ENCODE data around the gene MMRN2. TPM values are rescaled to one million over a fixed set of nuclear protein-coding genes. Genes with fewer than 3 reads are reported as not detected.

The MMRN2 gene
- total RNA-seq, 1 experiment from 2014 or later = 8.3 TPM

DNA sequence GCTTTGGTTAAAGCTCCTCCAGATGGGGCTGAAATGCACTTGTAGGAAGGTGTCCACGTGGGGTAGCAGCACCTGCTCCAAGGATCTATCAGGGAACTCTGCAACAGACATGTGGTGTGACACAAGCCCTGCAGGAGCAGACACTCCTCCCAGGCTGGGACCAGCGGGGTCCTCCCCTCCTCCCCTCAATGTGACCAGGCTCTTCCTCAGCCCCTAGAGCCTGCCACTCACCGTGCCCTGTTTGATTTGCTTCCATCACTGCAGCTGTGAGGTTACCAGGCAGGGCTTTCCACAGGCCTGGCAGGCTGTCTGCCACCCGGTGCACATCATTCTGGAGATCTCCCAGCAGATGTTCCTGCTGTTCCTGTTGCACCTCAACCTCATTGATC, 13.4 kb downstream of the MMRN2 start:
- H3K4me3 ChIP-seq (replicated peaks in 1 of 2; ENCODE audit: low read depth in 1 of 2, low read length in 2 of 2) = no peak overlapping the region
- BruUV-seq (replicated peaks) = no TSS peak
- ChIA-PET CTCF (interaction anchor here (1.0 kb wide), 1 partner anchor 26 kb away, joined by 3 read pairs; no protein-coding TSS in a partner anchor), RAD21 (ENCODE audit: low non-redundant PET in 1 of 2, low total read pairs in 2 of 2, uncharacterized antibody in 2 of 2, unreplicated experiment in 2 of 2) (no interaction called here), POLR2A (interaction anchor here (0.5 kb wide), 1 partner anchor 21 kb away, joined by 3 read pairs; no protein-coding TSS in a partner anchor)
- H3K27ac ChIP-seq (ENCODE audit: low read depth, low read length) = no peak overlapping the region
- DNase-seq (ENCODE audit: low read depth, low spot score) = no peak
- H3K79me2 ChIP-seq (ENCODE audit: insufficient read depth, low read length) = no peaks in the 10 kb centered on the region
- no peak overlapping the region for H3K9ac ChIP-seq (ENCODE audit: low read length)
- intact Hi-C loops (cut with micrococcal nuclease) = no loop called here
- no peaks in the 10 kb centered on the region for H3K36me3 ChIP-seq (ENCODE audit: control insufficient read depth in 1 of 2, insufficient read depth in 2 of 2, low read length in 2 of 2)
- H4K20me1 ChIP-seq (ENCODE audit: insufficient read depth) = no peaks in the 10 kb centered on the region
- H3K9me2 ChIP-seq (ENCODE audit: insufficient read depth) = no peaks in the 10 kb centered on the region
- H3K9me3 ChIP-seq (ENCODE audit: control insufficient read depth in 1 of 2, insufficient read depth in 1 of 2, low read depth in 1 of 2, low read length in 2 of 2) = no peaks in the 10 kb centered on the region
- no peaks in the 10 kb centered on the region for H3K27me3 ChIP-seq (ENCODE audit: insufficient read depth, low read length)
- peaks cover 0 to 22% of the 10 kb centered on the region in 2 experiments; a peak in 3 of 4 replicates for H3K4me1 ChIP-seq (ENCODE audit: control insufficient read depth in 1 of 2, insufficient read depth in 2 of 2, low read length in 2 of 2)
- no peak for TF ChIP-seq POLR2AphosphoS5 (IDR thresholded peaks at IDR 0.05; ENCODE audit: low read depth, low read length)
- TF ChIP-seq EZH2phosphoT487 (IDR thresholded peaks at IDR 0.05; ENCODE audit: borderline replicate concordance) = no peak
- TF ChIP-seq, protein P1, sequence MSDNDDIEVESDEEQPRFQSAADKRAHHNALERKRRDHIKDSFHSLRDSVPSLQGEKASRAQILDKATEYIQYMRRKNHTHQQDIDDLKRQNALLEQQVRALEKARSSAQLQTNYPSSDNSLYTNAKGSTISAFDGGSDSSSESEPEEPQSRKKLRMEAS (IDR thresholded peaks at IDR 0.05) = no peak
- no peak for ATAC-seq
- H2AFZ ChIP-seq (ENCODE audit: low read depth, low read length, poor library complexity, severe bottlenecking) = no peak overlapping the region
- H3K4me2 ChIP-seq (ENCODE audit: low read length) = no peak overlapping the region

DNA sequence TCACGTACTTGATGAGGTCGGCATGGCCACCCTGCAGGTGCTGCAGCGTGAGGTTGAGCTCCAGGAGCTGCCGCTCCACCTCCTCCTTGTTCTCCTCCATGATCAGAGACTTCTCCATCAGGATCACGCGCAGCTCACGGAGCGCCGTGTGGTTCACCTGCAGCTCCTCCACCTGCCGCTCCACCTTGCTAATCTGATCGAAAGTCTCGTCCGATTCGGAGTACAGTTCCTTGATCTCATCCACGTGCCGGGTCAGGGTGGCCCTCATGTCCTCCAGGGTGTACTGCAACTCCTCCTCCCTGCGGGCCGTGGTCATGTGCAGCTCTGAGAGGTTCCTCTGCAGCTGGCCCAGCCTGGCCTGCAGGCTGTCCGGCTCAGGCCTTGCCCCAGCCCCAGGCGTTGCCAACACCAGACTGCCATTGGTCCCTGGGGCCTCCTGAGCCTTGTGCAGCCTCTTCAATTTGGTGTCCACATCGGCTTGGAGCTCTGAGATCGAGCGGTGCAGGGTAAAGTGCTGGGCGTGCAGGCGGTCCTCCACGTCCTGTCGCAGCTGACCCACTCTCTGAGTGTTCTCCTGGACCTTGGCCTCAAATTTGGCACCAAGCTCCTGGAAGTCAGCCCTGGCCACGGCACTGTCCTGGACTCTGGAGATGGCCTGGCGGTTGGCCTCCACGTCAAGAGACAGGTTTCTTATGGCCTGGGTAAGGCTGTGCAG, 13.9 kb downstream of the MMRN2 start:
- Histone ChIP-seq H3K9me2 (ENCODE audit: insufficient read depth) (no peaks in the 10 kb centered on the region), H3K27ac (ENCODE audit: low read depth, low read length) (no peak overlapping the region), H3K27me3 (ENCODE audit: insufficient read depth, low read length) (no peaks in the 10 kb centered on the region), H3K4me1 (ENCODE audit: control insufficient read depth in 1 of 2, insufficient read depth in 2 of 2, low read length in 2 of 2) (peaks cover 0 to 27% of the 10 kb centered on the region in 2 experiments; a peak in 3 of 4 replicates), H3K9me3 (ENCODE audit: control insufficient read depth in 1 of 2, insufficient read depth in 1 of 2, low read depth in 1 of 2, low read length in 2 of 2) (no peaks in the 10 kb centered on the region), H3K9ac (ENCODE audit: low read length) (no peak overlapping the region), H3K4me3 (replicated peaks in 1 of 2; ENCODE audit: low read depth in 1 of 2, low read length in 2 of 2) (no peak overlapping the region), H3K4me2 (ENCODE audit: low read length) (no peak overlapping the region), H2AFZ (ENCODE audit: low read depth, low read length, poor library complexity, severe bottlenecking) (no peak overlapping the region), H3K79me2 (ENCODE audit: insufficient read depth, low read length) (no peaks in the 10 kb centered on the region), H3K36me3 (ENCODE audit: control insufficient read depth in 1 of 2, insufficient read depth in 2 of 2, low read length in 2 of 2) (no peaks in the 10 kb centered on the region), H4K20me1 (ENCODE audit: insufficient read depth) (no peaks in the 10 kb centered on the region)
- ChIA-PET CTCF (interaction anchor here (1.0 kb wide), 1 partner anchor 26 kb away, joined by 3 read pairs; no protein-coding TSS in a partner anchor), POLR2A (interaction anchor here (0.5 kb wide), 1 partner anchor 21 kb away, joined by 3 read pairs; no protein-coding TSS in a partner anchor), RAD21 (ENCODE audit: low non-redundant PET in 1 of 2, low total read pairs in 2 of 2, uncharacterized antibody in 2 of 2, unreplicated experiment in 2 of 2) (no interaction called here)
- no peak for TF ChIP-seq ELF1 (IDR thresholded peaks at IDR 0.05; ENCODE audit: borderline replicate concordance, low read depth)
- no peak for TF ChIP-seq POLR2A (IDR thresholded peaks at IDR 0.05; ENCODE audit: borderline replicate concordance, extremely low read depth, insufficient read depth, insufficient read length)
- no peak for TF ChIP-seq CTCF (IDR thresholded peaks at IDR 0.05 in 2 of 3, conservative IDR thresholded peaks at IDR 0.05 in 1 of 3; ENCODE audit: borderline replicate concordance in 1 of 3, insufficient read depth in 1 of 3, low read depth in 2 of 3, low read length in 2 of 3)
- intact Hi-C loops (cut with micrococcal nuclease) = no loop called here
- DNase-seq (ENCODE audit: low read depth, low spot score) = no peak
- no TSS peak for BruUV-seq (replicated peaks)
- no peak for ATAC-seq
